CD4-positive, CD25-positive, alpha-beta regulatory T cell (primary cell): Measurements from ENCODE around the gene MVB12B. TPM values are rescaled to one million over a fixed set of nuclear protein-coding genes. Genes with fewer than 3 reads are reported as not detected.

ENCODE experiments used
- ATAC-seq, 2 donors: fragments of 150-1000 bp; cut with Tn5 transposase; one replicate each; pipeline ENCODE4 v1.10.0; 2021; ENCODE audit warnings: low read depth in 2 of 2, moderate number of reproducible peaks in 2 of 2, moderate library complexity in 1 of 2
- DNase-seq, 3 donors: peaks; one replicate each; pipeline versions ENCODE4 v3.0.0 to v3.0.0-alpha.2; 2012 to 2022; ENCODE audit warnings: mixed read lengths in 1 of 3
- H3K27ac ChIP-seq: one replicate; pipeline ENCODE4 v1.7.0; 2013; ENCODE audit warnings: mild to moderate bottlenecking, low read length; ENCODE audit not compliant: insufficient read depth, poor library complexity, severe bottlenecking
- H3K27me3 ChIP-seq: one replicate; pipeline ENCODE4 v1.7.0; 2013; ENCODE audit warnings: low read length; ENCODE audit not compliant: control insufficient read depth, insufficient read depth
- H3K36me3 ChIP-seq: one replicate; pipeline ENCODE4 v1.7.0; 2013; ENCODE audit warnings: mild to moderate bottlenecking, low read length, moderate library complexity; ENCODE audit not compliant: control insufficient read depth, insufficient read depth
- H3K4me1 ChIP-seq: 2 replicates; pipeline ENCODE4 v1.7.0; 2013; ENCODE audit warnings: mild to moderate bottlenecking, low read length; ENCODE audit not compliant: insufficient read depth, control insufficient read depth, poor library complexity, severe bottlenecking
- H3K4me3 ChIP-seq: one replicate; pipeline ENCODE4 v1.7.0; 2013; ENCODE audit warnings: low read depth, mild to moderate bottlenecking, low read length, moderate library complexity
- H3K9me3 ChIP-seq, 2 experiments: 1 replicate in 1 of 2; 2 replicates in 1 of 2; pipeline ENCODE4 v1.7.0; 2013; ENCODE audit warnings: low read length in 2 of 2, mild to moderate bottlenecking in 1 of 2, moderate library complexity in 1 of 2; ENCODE audit not compliant: control insufficient read depth in 2 of 2
- H3K27ac Mint-ChIP-seq, 3 donors: one replicate each; pipeline ENCODE4 v1.8.0; 2020 to 2022; ENCODE audit warnings: mild to moderate bottlenecking in 3 of 3, mixed read lengths in 3 of 3, moderate library complexity in 2 of 3
- H3K27me3 Mint-ChIP-seq: one replicate; pipeline ENCODE4 v1.8.0; 2022; ENCODE audit warnings: mild to moderate bottlenecking, mixed read lengths
- H3K36me3 Mint-ChIP-seq: one replicate; pipeline ENCODE4 v1.8.0; 2020; ENCODE audit warnings: mixed read lengths
- H3K4me1 Mint-ChIP-seq, 4 donors: one replicate each; pipeline ENCODE4 v1.8.0; 2020 to 2022; ENCODE audit warnings: mixed read lengths in 4 of 4, mild to moderate bottlenecking in 1 of 4
- H3K4me3 Mint-ChIP-seq, 4 donors: one replicate each; pipeline ENCODE4 v1.8.0; 2020 to 2022; ENCODE audit warnings: mild to moderate bottlenecking in 4 of 4, mixed read lengths in 4 of 4, moderate library complexity in 3 of 4
- H3K9me3 Mint-ChIP-seq, 7 donors: one replicate each; pipeline ENCODE4 v1.8.0; 2020 to 2022; ENCODE audit warnings: mixed read lengths in 7 of 7, mild to moderate bottlenecking in 3 of 7, moderate library complexity in 2 of 7
- polyA plus RNA-seq, 4 donors: library from polyadenylated mRNA; unstranded; fragments of 300-500 nt; fragmentation: Illumina TruSeq; gene quantifications; one replicate each; pipeline ENCODE4 v1.2.3, GENCODE V29; 2021
- total RNA-seq: library from RNA; stranded (reverse); gene quantifications from one replicate; pipeline ENCODE4 v1.2.3, GENCODE V29; 2022

MVB12B gene
- total and polyA plus RNA-seq, 5 donors from 2014 or later = 0.60 to 5.1 (median 1.4) TPM

- Histone ChIP-seq H3K27ac (no peak overlapping the region), H3K4me1 (peaks cover 11% of the 10 kb centered on the region), H3K27me3 (peaks cover 8% of the 10 kb centered on the region), H3K4me3 (no peak overlapping the region), H3K36me3 (no peaks in the 10 kb centered on the region), H3K9me3 (no peaks in the 10 kb centered on the region)
- H3K27me3 Mint-ChIP-seq = peaks cover 61% of the 10 kb centered on the region
- H3K36me3 Mint-ChIP-seq = no peaks in the 10 kb centered on the region
- ATAC-seq = no peak
- peak overlapping the region in 1 of 3 donors; percentile 38 for H3K27ac Mint-ChIP-seq
- peaks cover 1 to 13% (median 4%) of the 10 kb centered on the region in 4 donors for H3K4me1 Mint-ChIP-seq
- no peak for DNase-seq
- no peak overlapping the region for H3K4me3 Mint-ChIP-seq
- H3K9me3 Mint-ChIP-seq = peaks cover 0 to 2% (median 0%) of the 10 kb centered on the region in 7 donors
Observed at GRCh38 chr9:126511411-126511810, 184.8 kb downstream of the MVB12B start.

GRCh38 chr9:126513159-126514036 lies 186.8 kb downstream of the MVB12B start:
- H3K27ac Mint-ChIP-seq = no peak overlapping the region

GRCh38 chr9:126514037-126514821 lies 187.6 kb downstream of the MVB12B start:
- H3K9me3 Mint-ChIP-seq = peaks cover 0 to 4% (median 0%) of the 10 kb centered on the region in 7 donors
- H3K27me3 Mint-ChIP-seq = peaks cover 76% of the 10 kb centered on the region
- no peaks in the 10 kb centered on the region for H3K36me3 Mint-ChIP-seq
- DNase-seq (peak; percentile 24 to 34 (median 28)), ATAC-seq (peak; percentile 50 to 51)
- Histone ChIP-seq H3K4me1 (peaks cover 29% of the 10 kb centered on the region), H3K36me3 (no peaks in the 10 kb centered on the region), H3K27me3 (peaks cover 23% of the 10 kb centered on the region), H3K27ac (no peak overlapping the region), H3K9me3 (no peaks in the 10 kb centered on the region), H3K4me3 (no peak overlapping the region)
- H3K27ac Mint-ChIP-seq = no peak overlapping the region
- H3K4me1 Mint-ChIP-seq = peaks cover 9 to 34% (median 20%) of the 10 kb centered on the region in 4 donors
- H3K4me3 Mint-ChIP-seq = peak overlapping the region in 2 of 4 donors; percentile 38 to 43

More at GRCh38 chr9:126513159-126514036, 186.8 kb downstream of the MVB12B start:
- H3K27ac ChIP-seq = no peak overlapping the region
- H3K36me3 ChIP-seq = no peaks in the 10 kb centered on the region
- no peaks in the 10 kb centered on the region for H3K9me3 ChIP-seq
- Mint-ChIP-seq H3K36me3 (no peaks in the 10 kb centered on the region), H3K27me3 (peaks cover 79% of the 10 kb centered on the region), H3K4me3 (peak overlapping the region in 2 of 4 donors; percentile 41 to 43), H3K4me1 (peaks cover 9 to 31% (median 20%) of the 10 kb centered on the region in 4 donors), H3K9me3 (peaks cover 0 to 4% (median 0%) of the 10 kb centered on the region in 7 donors)
- H3K4me1 ChIP-seq = peaks cover 29% of the 10 kb centered on the region
- H3K4me3 ChIP-seq = no peak overlapping the region
- no peak for DNase-seq
- H3K27me3 ChIP-seq = peaks cover 18% of the 10 kb centered on the region
- no peak for ATAC-seq

GRCh38 chr9:126515001-126515872 lies 188.6 kb downstream of the MVB12B start:
- Mint-ChIP-seq H3K4me1 (peaks cover 9 to 34% (median 20%) of the 10 kb centered on the region in 4 donors), H3K9me3 (peaks cover 0 to 4% (median 0%) of the 10 kb centered on the region in 7 donors), H3K4me3 (peak overlapping the region in 3 of 4 donors; percentile 40 to 65 (median 48)), H3K27ac (no peak overlapping the region), H3K36me3 (no peaks in the 10 kb centered on the region), H3K27me3 (peaks cover 76% of the 10 kb centered on the region)
- ATAC-seq (no peak), DNase-seq (no peak)
- no peak overlapping the region for H3K27ac ChIP-seq
- H3K4me1 ChIP-seq = peaks cover 29% of the 10 kb centered on the region
- no peak overlapping the region for H3K4me3 ChIP-seq
- no peaks in the 10 kb centered on the region for H3K36me3 ChIP-seq
- H3K9me3 ChIP-seq = no peaks in the 10 kb centered on the region
- peaks cover 23% of the 10 kb centered on the region for H3K27me3 ChIP-seq

- Mint-ChIP-seq H3K9me3 (peaks cover 0 to 4% (median 0%) of the 10 kb centered on the region in 7 donors), H3K36me3 (no peaks in the 10 kb centered on the region), H3K4me1 (peaks cover 9 to 34% (median 20%) of the 10 kb centered on the region in 4 donors), H3K27me3 (peaks cover 82% of the 10 kb centered on the region), H3K4me3 (peak overlapping the region in 3 of 4 donors; percentile 48 to 84 (median 74)), H3K27ac (peak overlapping the region in 2 of 3 donors; percentile 51 to 92)
- no peaks in the 10 kb centered on the region for H3K36me3 ChIP-seq
- peaks cover 29% of the 10 kb centered on the region for H3K4me1 ChIP-seq
- no peak overlapping the region for H3K4me3 ChIP-seq
- H3K9me3 ChIP-seq = no peaks in the 10 kb centered on the region
- DNase-seq (no peak), ATAC-seq (no peak)
- peaks cover 23% of the 10 kb centered on the region for H3K27me3 ChIP-seq
- H3K27ac ChIP-seq = no peak overlapping the region
Observed at GRCh38 chr9:126515873-126516505, 189.4 kb downstream of the MVB12B start.

GRCh38 chr9:126516561-126516935 lies 189.9 kb downstream of the MVB12B start:
- H3K27ac Mint-ChIP-seq = peak overlapping the region in 2 of 3 donors; percentile 76 to 92
- H3K27me3 Mint-ChIP-seq = peaks cover 86% of the 10 kb centered on the region

More at GRCh38 chr9:126516561-126516935, 189.9 kb downstream of the MVB12B start:
- no peak for DNase-seq
- no peaks in the 10 kb centered on the region for H3K9me3 ChIP-seq
- H3K4me3 ChIP-seq = peak overlapping the region; percentile 84
- no peak overlapping the region for H3K27ac ChIP-seq
- Mint-ChIP-seq H3K4me1 (peaks cover 9 to 34% (median 19%) of the 10 kb centered on the region in 4 donors), H3K36me3 (no peaks in the 10 kb centered on the region), H3K9me3 (peaks cover 0 to 4% (median 0%) of the 10 kb centered on the region in 7 donors), H3K4me3 (peak overlapping the region; percentile 81 to 95 (median 88))
- peaks cover 29% of the 10 kb centered on the region for H3K4me1 ChIP-seq
- H3K36me3 ChIP-seq = no peaks in the 10 kb centered on the region
- H3K27me3 ChIP-seq = peaks cover 20% of the 10 kb centered on the region
- ATAC-seq = no peak
